Astrocyte (in vitro differentiated cells and primary cell): Measurements from ENCODE around the gene PYHIN1.
"Not testable (repeated sequence)": the region's sequence is repeated elsewhere in the genome, so short reads cannot be mapped to it uniquely, and the experiment has no call there.

Source experiments
- EZH2 ChIP-seq: IDR thresholded peaks from 2 replicates; pipeline ENCODE4 v1.6.1; 2012; ENCODE audit warnings: mild to moderate bottlenecking, low read length, inconsistent platforms; ENCODE audit not compliant: insufficient read depth
- TF ChIP-seq, protein P1 (sequence below): IDR thresholded peaks from 2 replicates; pipeline ENCODE4 v1.5.1; 2011; ENCODE audit warnings: low read depth, mild to moderate bottlenecking, inconsistent platforms, low read length, moderate library complexity; ENCODE audit not compliant: insufficient read depth

GRCh38 chr1:159011001-159011400 lies 79.6 kb downstream of the PYHIN1 start:
- TF ChIP-seq, protein P1, sequence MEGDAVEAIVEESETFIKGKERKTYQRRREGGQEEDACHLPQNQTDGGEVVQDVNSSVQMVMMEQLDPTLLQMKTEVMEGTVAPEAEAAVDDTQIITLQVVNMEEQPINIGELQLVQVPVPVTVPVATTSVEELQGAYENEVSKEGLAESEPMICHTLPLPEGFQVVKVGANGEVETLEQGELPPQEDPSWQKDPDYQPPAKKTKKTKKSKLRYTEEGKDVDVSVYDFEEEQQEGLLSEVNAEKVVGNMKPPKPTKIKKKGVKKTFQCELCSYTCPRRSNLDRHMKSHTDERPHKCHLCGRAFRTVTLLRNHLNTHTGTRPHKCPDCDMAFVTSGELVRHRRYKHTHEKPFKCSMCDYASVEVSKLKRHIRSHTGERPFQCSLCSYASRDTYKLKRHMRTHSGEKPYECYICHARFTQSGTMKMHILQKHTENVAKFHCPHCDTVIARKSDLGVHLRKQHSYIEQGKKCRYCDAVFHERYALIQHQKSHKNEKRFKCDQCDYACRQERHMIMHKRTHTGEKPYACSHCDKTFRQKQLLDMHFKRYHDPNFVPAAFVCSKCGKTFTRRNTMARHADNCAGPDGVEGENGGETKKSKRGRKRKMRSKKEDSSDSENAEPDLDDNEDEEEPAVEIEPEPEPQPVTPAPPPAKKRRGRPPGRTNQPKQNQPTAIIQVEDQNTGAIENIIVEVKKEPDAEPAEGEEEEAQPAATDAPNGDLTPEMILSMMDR = not testable (repeated sequence)
- not testable (repeated sequence) for TF ChIP-seq EZH2
